RWPE2 (cell line): ENCODE data around the gene NDUFS6.

Source experiments
- ATAC-seq: fragments of 200-7000 bp; cut with Tn5 transposase; 3 replicates; pipeline ENCODE4 v1.9.1; 2021; ENCODE audit warnings: low read depth
- DNase-seq: peaks from one replicate; pipeline ENCODE4 v3.0.0-alpha.2; 2020; ENCODE audit warnings: low spot score
- H3K27ac ChIP-seq: fragments of 450-650 bp; 2 replicates; pipeline ENCODE4 v1.5.1; 2017; ENCODE audit warnings: mild to moderate bottlenecking; ENCODE audit not compliant: poor library complexity, severe bottlenecking
- H3K27me3 ChIP-seq: fragments of 250-450 bp; sonication (Bioruptor Pico); 2 replicates; pipeline ENCODE4 v1.5.1; 2021; ENCODE audit warnings: mild to moderate bottlenecking, moderate library complexity; ENCODE audit not compliant: insufficient read depth, poor library complexity, severe bottlenecking
- H3K36me3 ChIP-seq: fragments of 250-450 bp; sonication (Bioruptor Pico); 2 replicates; pipeline ENCODE4 v1.5.1; 2020; ENCODE audit warnings: low read depth, mild to moderate bottlenecking, moderate library complexity
- H3K4me1 ChIP-seq: fragments of 250-450 bp; sonication (Bioruptor Pico); 2 replicates; pipeline ENCODE4 v1.5.1; 2021; ENCODE audit warnings: mild to moderate bottlenecking, moderate library complexity; ENCODE audit not compliant: insufficient read depth, poor library complexity, severe bottlenecking
- H3K4me3 ChIP-seq: fragments of 250-450 bp; sonication (Bioruptor Pico); 2 replicates; pipeline ENCODE4 v1.5.1; 2021; ENCODE audit warnings: mild to moderate bottlenecking, moderate library complexity; ENCODE audit not compliant: severe bottlenecking
- H3K9me3 ChIP-seq: fragments of 250-450 bp; sonication (Bioruptor Pico); 2 replicates; pipeline ENCODE4 v1.5.1; 2021; ENCODE audit warnings: mild to moderate bottlenecking, moderate library complexity; ENCODE audit not compliant: severe bottlenecking
- CTCF ChIP-seq: fragments of 450-650 bp; IDR thresholded peaks from one replicate; pipeline ENCODE4 v1.5.1; 2017; ENCODE audit warnings: mild to moderate bottlenecking, moderate library complexity; ENCODE audit not compliant: poor library complexity, severe bottlenecking

Gene NDUFS6

GRCh38 chr5:1836891-1837880 is 36.0 kb downstream of the NDUFS6 start:
- H3K27ac ChIP-seq: no peak overlapping the region

GRCh38 chr5:1838013-1838412 is 36.8 kb downstream of the NDUFS6 start:
- H3K4me1 ChIP-seq: no peaks in the 10 kb centered on the region
- no peaks in the 10 kb centered on the region for H3K9me3 ChIP-seq
- no peaks in the 10 kb centered on the region for H3K36me3 ChIP-seq
- DNase-seq: peak; percentile 53
- H3K27me3 ChIP-seq: peaks cover 7% of the 10 kb centered on the region
- H3K27ac ChIP-seq: no peak overlapping the region
- no peak overlapping the region for H3K4me3 ChIP-seq
- ATAC-seq: no peak
- no peak for TF ChIP-seq CTCF

More at GRCh38 chr5:1836891-1837880, 36.0 kb downstream of the NDUFS6 start:
- no peak for TF ChIP-seq CTCF
- Histone ChIP-seq H3K36me3 (no peaks in the 10 kb centered on the region), H3K27me3 (peaks cover 4% of the 10 kb centered on the region), H3K4me3 (no peak overlapping the region), H3K9me3 (no peaks in the 10 kb centered on the region), H3K4me1 (no peaks in the 10 kb centered on the region)
- no peak for ATAC-seq
- peak; percentile 61 for DNase-seq

- ATAC-seq (no peak), DNase-seq (peak; percentile 60)
- Histone ChIP-seq H3K4me1 (no peaks in the 10 kb centered on the region), H3K9me3 (no peaks in the 10 kb centered on the region), H3K4me3 (no peak overlapping the region), H3K27me3 (peaks cover 7% of the 10 kb centered on the region), H3K27ac (no peak overlapping the region), H3K36me3 (no peaks in the 10 kb centered on the region)
- TF ChIP-seq CTCF: no peak
Measured at GRCh38 chr5:1840071-1840547, 38.9 kb downstream of the NDUFS6 start.

GRCh38 chr5:1840741-1841521 is 39.7 kb downstream of the NDUFS6 start:
- Histone ChIP-seq H3K9me3 (no peaks in the 10 kb centered on the region), H3K4me1 (no peaks in the 10 kb centered on the region), H3K4me3 (no peak overlapping the region), H3K27ac (no peak overlapping the region), H3K27me3 (peaks cover 7% of the 10 kb centered on the region), H3K36me3 (no peaks in the 10 kb centered on the region)
- ATAC-seq (no peak), DNase-seq (peak; percentile 67)
- TF ChIP-seq CTCF: no peak
